Type B pancreatic cell (in vitro differentiated cells): ENCODE measurements around the gene PCNT. TPM values are rescaled to one million over a fixed set of nuclear protein-coding genes. Genes with fewer than 3 reads are reported as not detected.

ENCODE experiments used
- DNase-seq: peaks from one replicate; pipeline ENCODE4 v3.0.0; 2021; ENCODE audit warnings: mixed read lengths; ENCODE audit not compliant: unreplicated experiment; ENCODE audit errors: extremely low spot score
- H3K27ac Mint-ChIP-seq: 2 replicates; pipeline ENCODE4 v1.8.0; 2021; ENCODE audit warnings: mild to moderate bottlenecking, mixed read lengths
- H3K27me3 Mint-ChIP-seq: 2 replicates; pipeline ENCODE4 v1.8.0; 2021; ENCODE audit warnings: mixed read lengths
- H3K36me3 Mint-ChIP-seq: 2 replicates; pipeline ENCODE4 v1.8.0; 2021; ENCODE audit warnings: mixed read lengths
- H3K4me1 Mint-ChIP-seq: one replicate; pipeline ENCODE4 v1.8.0; 2021; ENCODE audit warnings: mixed read lengths; ENCODE audit not compliant: unreplicated experiment
- H3K4me3 Mint-ChIP-seq: 2 replicates; pipeline ENCODE4 v1.8.0; 2021; ENCODE audit warnings: mild to moderate bottlenecking, mixed read lengths
- H3K9me3 Mint-ChIP-seq: 2 replicates; pipeline ENCODE4 v1.8.0; 2021; ENCODE audit warnings: mixed read lengths
- total RNA-seq: library from RNA; stranded (reverse); gene quantifications from 2 replicates; pipeline ENCODE4 v1.2.1, GENCODE V29; 2021; ENCODE audit warnings: low replicate concordance
- TF ChIP-seq, protein P1 (sequence below): fragments of 200-600 bp; sonication (generic); conservative IDR thresholded peaks from 2 replicates; pipeline ENCODE4 v1.5.0; 2021; ENCODE audit warnings: antibody characterized with exemption, mild to moderate bottlenecking

PCNT gene
- total RNA-seq, 1 donor from 2014 or later, result 50.3 TPM

DNA sequence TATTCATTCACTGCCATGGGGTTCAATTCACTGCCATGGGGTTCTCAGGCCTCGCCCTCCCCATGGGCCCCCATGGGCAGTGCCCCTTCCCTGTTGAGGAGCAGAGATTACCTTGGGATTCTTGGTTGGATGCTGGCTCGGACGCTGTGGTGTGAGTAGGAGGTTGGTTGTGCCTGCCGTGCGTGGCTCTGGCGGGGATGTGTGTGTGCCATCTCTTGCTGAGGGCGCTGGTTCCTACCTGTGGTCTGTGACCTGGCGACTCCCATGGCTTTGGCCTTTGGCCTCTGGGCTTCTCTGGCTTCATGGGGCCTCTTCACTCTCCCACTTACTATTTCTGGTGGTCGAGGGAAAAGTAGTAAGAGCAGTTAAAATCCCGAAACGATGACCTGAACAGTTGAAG, 42.1 kb downstream of the PCNT start:
- Mint-ChIP-seq H3K36me3 (peaks cover 22% of the 10 kb centered on the region), H3K27me3 (no peaks in the 10 kb centered on the region), H3K4me1 (peaks cover 6% of the 10 kb centered on the region), H3K9me3 (no peaks in the 10 kb centered on the region), H3K27ac (no peak overlapping the region), H3K4me3 (no peak overlapping the region)
- no peak for DNase-seq
- TF ChIP-seq, protein P1, sequence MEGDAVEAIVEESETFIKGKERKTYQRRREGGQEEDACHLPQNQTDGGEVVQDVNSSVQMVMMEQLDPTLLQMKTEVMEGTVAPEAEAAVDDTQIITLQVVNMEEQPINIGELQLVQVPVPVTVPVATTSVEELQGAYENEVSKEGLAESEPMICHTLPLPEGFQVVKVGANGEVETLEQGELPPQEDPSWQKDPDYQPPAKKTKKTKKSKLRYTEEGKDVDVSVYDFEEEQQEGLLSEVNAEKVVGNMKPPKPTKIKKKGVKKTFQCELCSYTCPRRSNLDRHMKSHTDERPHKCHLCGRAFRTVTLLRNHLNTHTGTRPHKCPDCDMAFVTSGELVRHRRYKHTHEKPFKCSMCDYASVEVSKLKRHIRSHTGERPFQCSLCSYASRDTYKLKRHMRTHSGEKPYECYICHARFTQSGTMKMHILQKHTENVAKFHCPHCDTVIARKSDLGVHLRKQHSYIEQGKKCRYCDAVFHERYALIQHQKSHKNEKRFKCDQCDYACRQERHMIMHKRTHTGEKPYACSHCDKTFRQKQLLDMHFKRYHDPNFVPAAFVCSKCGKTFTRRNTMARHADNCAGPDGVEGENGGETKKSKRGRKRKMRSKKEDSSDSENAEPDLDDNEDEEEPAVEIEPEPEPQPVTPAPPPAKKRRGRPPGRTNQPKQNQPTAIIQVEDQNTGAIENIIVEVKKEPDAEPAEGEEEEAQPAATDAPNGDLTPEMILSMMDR, result no peak

DNA sequence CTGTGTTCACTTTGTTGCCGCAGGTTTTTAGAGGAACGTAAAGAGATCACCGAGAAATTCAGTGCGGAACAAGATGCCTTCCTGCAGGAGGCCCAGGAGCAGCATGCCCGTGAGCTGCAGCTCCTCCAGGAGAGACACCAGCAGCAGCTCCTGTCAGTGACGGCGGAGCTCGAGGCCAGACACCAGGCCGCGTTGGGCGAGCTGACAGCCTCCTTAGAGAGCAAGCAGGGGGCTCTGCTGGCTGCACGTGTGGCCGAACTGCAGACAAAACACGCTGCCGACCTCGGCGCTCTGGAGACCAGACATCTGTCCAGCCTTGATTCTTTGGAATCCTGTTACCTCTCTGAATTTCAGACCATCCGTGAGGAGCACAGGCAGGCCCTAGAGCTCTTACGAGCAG, 42.6 kb downstream of the PCNT start:
- Mint-ChIP-seq H3K27me3 (no peaks in the 10 kb centered on the region), H3K4me3 (no peak overlapping the region), H3K27ac (no peak overlapping the region), H3K4me1 (peaks cover 4% of the 10 kb centered on the region), H3K36me3 (peaks cover 19% of the 10 kb centered on the region), H3K9me3 (no peaks in the 10 kb centered on the region)
- no peak for DNase-seq
- TF ChIP-seq, protein P1, result no peak

DNA sequence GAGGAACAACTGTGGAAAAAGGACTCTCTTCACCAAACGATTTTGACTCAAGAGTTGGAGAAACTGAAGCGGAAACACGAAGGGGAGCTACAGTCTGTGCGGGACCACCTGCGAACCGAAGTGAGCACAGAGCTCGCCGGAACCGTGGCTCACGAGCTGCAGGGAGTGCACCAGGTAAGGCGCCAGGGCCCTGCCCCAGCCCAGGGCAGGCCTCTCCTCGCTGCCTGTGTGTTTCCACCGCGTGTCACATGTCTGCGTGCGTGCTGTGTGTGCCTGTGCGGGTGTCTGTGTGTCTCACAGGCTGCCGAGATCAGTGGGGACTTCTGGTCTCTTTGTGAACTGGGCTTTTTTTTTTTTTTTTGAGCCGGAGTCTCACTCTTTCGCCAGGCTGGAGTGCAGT, 43.0 kb downstream of the PCNT start:
- TF ChIP-seq, protein P1, result no peak

DNA sequence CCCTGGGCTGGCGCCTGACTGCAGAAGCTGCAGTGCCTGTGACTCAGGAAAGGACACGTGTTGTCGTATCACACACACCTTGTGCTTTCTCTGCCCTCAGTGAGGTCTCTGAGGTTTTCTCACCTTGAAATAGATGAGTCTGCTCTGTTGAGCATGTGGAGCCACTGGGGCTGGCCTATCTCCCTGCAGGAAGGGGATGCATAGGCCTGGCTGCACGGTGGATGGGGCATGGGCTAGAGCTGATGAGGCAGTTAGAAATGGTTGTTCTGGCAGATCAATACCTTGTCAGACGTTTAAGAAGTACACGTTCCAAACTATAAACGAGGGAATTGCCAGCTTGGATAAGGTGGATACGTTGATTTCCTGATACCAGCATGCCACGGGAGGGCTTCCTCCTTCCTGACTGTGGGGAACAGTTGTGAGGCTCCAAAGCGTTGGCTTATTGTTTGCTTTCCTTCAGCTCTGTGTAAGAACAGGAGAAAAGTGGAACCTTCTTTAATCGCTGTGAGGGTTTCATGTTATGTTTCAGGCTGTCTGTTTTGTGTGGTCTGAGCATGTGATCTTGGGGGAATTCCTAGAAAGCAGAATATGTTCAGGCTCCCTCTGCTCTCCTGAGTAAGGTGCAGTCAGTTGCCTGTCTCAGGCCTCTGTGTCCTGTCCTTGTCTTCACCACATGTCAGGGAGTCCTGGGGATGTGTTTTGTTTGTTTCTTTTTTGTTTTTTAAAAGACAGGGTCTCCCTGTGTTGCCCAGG, 44.8 kb downstream of the PCNT start:
- no peak overlapping the region for H3K4me3 Mint-ChIP-seq
- DNase-seq, result no peak
- H3K27ac Mint-ChIP-seq, result no peak overlapping the region
- H3K9me3 Mint-ChIP-seq, result no peaks in the 10 kb centered on the region
- TF ChIP-seq, protein P1, result no peak
- no peaks in the 10 kb centered on the region for H3K4me1 Mint-ChIP-seq
- peaks cover 14% of the 10 kb centered on the region for H3K36me3 Mint-ChIP-seq
- H3K27me3 Mint-ChIP-seq, result no peaks in the 10 kb centered on the region

More for the DNA sequence above, 43.0 kb downstream of the PCNT start:
- H3K4me1 Mint-ChIP-seq, result no peaks in the 10 kb centered on the region
- H3K9me3 Mint-ChIP-seq, result no peaks in the 10 kb centered on the region
- H3K4me3 Mint-ChIP-seq, result no peak overlapping the region
- no peak for DNase-seq
- peaks cover 15% of the 10 kb centered on the region for H3K36me3 Mint-ChIP-seq
- H3K27me3 Mint-ChIP-seq, result no peaks in the 10 kb centered on the region
- H3K27ac Mint-ChIP-seq, result no peak overlapping the region

DNA sequence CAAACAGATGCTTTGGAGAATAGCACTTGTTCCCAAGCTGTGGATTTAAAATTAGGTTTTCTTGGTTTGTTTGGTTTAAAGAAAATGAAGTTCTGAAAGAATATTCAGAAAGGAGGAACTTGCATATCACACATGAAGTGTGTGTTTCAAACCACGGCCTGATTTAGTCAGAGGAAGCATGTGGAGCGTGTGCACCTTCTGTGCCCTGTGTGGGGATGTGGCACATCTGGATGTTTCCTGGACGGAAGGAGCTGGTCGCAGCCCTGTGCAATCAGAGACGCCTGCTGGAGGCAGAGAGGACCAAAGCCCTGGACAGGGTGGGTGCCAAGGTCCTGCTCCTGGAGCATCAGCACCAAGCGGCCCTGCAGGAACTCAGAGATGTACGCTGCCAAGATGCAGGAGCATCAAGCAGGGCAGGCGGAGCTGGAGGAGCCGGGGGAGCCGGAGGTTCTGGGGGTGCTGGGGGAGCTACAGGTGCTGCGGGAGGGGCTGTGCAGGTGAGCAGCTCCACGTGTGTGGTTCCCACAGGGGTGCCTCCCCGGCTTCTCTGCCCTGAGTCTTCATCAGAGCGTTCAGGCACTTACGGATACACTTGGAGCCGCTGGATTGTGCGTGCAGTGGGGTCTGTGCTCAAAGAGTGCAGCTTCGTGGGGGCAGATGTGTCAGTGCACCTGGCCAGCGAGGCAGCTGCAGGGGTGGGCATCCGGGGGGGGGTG, 45.7 kb downstream of the PCNT start:
- no peak for DNase-seq
- Mint-ChIP-seq H3K9me3 (no peaks in the 10 kb centered on the region), H3K4me3 (no peak overlapping the region), H3K36me3 (peaks cover 14% of the 10 kb centered on the region), H3K27ac (no peak overlapping the region), H3K4me1 (no peaks in the 10 kb centered on the region), H3K27me3 (no peaks in the 10 kb centered on the region)
- TF ChIP-seq, protein P1, result no peak
